Measurements from ENCODE around the gene PRCD.

DNA sequence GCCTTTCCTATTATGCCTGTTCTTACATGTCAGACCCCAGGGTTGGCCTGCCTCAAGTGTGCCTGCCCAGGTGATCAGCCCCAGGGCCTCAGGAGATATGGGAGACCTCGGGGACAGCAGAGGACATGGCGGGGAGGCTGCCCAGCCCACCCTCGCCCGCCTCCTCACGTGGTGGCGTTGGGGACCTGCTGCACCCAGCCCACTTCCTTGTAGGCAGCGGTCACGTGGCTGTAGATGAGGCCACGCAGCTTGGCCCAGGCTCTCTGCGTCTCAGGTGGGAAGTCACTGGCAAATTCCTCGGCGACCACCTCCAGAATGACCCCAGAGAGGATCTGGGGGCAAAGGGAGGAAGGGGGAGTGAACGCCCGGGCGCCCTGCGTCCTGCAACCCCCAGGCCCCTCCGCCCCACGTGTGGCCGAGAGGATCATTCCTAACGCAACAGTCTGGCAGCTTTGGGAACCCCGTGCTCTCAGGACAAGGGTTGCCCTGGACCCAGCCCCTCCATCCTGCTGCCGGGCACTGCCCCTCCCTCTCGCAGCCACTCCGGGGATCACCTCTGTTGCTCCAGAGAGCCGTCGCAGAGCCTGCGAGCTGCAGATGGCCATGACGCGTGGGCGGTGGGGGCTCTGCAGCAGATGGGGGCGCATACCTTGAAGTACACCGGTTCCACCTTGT is 8.9 kb upstream of the PRCD start:
- TF ChIP-seq TOX (CRISPR knock-in tag; IDR thresholded peaks at IDR 0.05; ENCODE audit: borderline replicate concordance) (no peak), CREB5 (CRISPR knock-in tag; IDR thresholded peaks at IDR 0.05; ENCODE audit: low read depth) (no peak), PPARA (CRISPR knock-in tag; IDR thresholded peaks at IDR 0.05; ENCODE audit: borderline replicate concordance) (no peak)
